Posterior vena cava (tissue), 2 donors: ENCODE measurements around the gene DNMT3A. TPM values are rescaled to one million over a fixed set of nuclear protein-coding genes. Genes with fewer than 3 reads are reported as not detected.

Experiments
- DNase-seq: peaks from one replicate; pipeline ENCODE4 v3.0.0-alpha.2; 2020; ENCODE audit warnings: low spot score
- intact Hi-C, 2 donors: fragments of 100-400 bp; cut with DNase I; formaldehyde crosslinking; loops; one replicate each; pipeline versions ENCODE4 v1.14.1 to v1.14.2; 2022 to 2023
- total RNA-seq, 2 donors: library from RNA; stranded (reverse); fragmentation: NEBNext Ultra II Directional; extraction: Animal tissue kit (Norgen Biotek cat#: 25700); gene quantifications; one replicate each; pipeline ENCODE4 v1.2.1, GENCODE V29; 2021
- donor health status: DM: yes; HTN: yes; CAD: no.
- donor health status: DM: yes; HTN: yes; CAD: no.

DNMT3A gene
- total RNA-seq, 2 donors from 2014 or later: 25.9 to 26.3 TPM

DNA sequence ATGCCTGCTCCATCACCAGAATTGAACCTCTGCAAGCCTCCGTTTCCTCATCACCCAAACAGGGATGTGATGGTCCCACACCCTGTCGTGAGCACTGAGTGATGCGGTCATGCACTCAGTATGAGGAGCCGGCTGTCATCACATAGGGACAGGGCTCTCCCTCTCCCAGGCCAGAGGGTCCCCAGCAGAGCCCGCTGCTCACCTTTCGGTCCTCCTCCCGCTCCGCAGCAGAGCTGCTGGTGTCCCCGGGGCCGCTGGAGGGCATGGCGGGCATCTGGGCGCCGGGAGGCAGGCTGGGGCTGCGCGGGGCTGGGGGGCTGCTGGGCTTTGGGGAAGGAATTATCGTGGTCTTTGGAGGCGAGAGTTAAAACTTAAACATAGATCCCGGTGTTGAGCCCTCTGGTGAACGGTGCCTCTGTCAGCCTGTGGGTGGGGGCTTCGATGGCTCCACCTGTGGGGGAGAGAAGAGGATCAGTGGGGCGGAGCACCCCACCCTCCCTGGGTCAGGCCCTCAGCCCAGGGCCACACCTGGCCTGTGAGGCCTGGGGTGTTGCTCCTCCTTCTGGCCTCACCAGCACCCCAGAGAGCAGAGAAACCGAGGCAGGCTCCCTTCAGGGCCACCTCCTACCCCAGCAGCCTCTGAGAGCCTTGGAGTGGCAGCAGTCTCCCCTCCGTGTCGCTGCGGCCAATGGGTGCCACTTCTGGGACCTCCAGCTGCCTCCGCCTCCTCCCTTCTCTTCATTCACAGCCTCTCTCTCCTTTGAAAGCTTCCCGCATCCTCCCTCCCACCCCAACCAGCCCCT is 27.8 kb downstream of the DNMT3A start:
- intact Hi-C loops: no loop called here
- DNase-seq: no peak

DNA sequence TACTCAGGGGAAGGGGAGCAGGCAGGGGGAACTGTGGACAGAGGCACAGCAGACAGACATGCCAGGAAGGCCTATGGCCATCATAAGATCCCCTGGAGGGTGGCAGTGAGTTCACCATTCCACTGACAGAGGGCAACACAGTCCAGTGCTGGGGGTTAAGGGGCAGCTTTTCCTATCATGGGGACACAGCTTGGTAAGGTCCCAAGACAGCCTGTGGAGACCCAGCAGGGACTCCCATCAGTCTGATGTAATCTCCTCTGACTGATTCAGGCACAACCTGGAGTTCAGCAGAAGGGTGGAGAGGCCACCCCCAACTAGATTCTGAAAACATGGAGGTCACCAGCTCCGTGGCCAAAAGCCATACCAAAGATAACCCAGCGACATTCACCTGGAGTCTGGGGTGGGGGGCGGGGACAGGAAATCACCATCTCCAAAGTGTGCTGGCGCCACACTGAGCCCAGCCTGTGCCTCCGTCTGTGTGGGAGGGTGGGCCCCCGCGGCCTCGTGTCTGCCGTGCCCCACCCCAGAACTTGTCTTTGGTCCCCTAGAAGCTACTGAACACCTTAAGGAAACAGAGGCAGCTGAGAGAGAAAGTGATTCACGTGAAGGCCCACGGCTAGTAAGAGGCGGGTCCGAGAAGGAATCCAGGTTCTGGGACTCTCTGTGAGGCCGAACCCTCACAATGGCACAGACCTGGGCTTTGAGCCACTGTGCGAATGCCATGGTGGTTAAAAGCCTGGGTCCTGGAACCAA is 28.6 kb downstream of the DNMT3A start:
- no peak for DNase-seq

DNA sequence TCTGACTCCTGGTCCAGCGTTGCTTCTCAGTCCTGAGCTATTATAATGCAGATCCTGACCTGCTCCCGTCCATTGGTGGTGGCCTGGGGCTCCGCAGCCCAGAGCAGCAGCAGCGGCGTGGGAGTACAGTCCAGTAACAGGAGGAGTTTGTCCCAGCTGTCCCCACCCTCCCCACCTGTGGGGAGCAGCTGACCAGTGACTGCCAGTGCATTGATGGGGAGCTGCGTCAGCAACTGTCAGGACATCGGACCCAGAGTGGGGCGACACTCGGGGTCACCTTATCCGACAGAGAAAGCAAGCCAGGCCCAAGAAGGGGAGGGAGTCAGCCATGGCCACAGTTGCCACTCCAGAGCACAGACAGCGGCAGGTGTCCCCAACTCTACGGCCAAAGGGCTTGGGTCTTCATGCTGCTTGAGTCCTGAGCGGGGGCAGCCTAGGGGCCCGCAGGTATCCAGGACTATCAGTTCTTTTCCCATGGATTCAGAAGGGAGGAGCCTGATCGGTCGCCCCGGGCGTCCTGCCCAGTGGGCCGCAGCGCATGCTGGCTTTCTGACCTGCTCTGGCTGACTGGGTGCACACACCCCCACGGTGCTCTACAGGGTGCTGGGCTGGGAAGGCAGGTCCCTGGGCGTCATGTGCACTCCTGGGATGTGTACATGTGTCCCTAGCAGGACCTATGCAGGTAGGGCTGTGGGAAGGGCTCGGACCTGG is 29.7 kb downstream of the DNMT3A start:
- intact Hi-C loops: no loop called here
- no peak for DNase-seq

More for the DNA sequence above, 28.6 kb downstream of the DNMT3A start:
- intact Hi-C loops: no loop called here

DNA sequence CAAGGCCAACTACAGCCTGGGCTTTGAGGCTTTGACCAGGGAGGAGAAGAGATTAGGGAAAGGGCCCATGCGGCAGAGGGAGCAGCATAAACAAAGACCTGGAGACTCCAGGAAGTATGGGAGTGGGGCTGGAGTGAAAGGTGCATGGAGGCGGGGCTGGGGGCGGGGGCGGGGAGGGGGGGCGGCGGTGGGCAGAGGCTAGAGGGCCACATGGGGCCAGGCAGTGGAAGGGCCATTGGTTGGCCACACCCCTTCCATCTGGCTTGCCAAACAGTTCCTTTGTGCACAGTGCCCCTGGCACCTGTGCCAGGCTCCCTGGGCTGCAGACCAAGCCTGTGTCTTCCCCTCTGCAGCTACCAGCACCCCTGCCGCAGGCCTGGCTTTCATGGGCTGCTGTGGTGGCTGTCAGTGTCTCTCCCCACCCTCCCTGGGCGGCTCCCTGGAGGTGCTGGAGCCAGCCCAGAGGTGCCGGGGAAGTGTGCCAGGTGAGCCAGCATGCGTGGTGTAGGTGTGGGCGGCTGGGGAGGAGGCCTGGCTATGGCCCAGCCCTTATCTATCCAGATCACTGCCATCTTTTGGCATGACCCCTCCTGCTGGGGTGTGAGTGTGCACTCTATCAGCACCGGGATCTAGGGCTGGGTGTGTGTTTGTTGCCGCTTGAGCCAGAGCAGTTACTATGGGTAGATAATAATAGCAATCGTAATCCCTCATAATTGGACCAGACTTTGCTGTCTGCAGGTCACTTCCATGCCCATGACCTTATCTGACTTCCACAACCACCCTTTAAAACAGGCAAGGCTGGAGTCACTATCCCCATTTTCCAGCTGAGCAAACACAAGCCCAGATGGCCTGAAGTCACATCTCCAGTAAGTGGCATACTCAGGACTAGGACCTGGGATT is 30.5 kb downstream of the DNMT3A start:
- DNase-seq: no peak
- intact Hi-C loops: no loop called here

DNA sequence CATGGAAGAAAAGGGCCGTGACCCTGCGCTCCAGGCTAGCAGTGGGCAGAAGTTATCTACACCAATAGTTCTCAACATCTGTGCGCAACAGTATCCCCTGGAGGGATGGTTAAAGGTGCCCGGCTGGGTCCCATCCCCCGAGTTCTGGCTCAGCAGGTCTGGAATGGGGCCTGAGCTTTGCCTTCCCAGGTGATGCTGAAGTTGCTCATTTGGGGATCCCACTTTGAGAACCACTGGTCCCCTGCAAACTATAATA is 31.1 kb downstream of the DNMT3A start:
- intact Hi-C loops: no loop called here
- DNase-seq: no peak

DNA sequence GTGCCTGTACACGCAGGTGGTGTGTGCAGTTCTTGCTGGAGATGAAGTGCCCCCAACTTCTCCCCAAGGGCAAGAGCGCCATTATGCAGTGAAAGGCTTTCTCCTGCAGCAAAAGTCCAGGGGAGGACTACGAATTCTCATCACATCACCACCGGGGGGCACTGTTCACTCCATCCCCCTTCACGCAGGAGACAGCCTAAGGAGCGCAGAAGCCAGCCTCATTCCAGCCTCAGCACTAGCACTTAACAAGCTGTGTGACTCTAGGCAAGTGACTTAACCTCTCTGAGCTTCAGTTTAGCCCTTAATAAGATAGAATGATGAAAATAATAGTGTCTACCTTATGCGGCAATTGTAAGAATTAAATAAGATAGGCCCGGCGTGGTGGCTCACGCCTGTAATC is 32.3 kb downstream of the DNMT3A start:
- no peak for DNase-seq
- intact Hi-C loops: no loop called here

DNA sequence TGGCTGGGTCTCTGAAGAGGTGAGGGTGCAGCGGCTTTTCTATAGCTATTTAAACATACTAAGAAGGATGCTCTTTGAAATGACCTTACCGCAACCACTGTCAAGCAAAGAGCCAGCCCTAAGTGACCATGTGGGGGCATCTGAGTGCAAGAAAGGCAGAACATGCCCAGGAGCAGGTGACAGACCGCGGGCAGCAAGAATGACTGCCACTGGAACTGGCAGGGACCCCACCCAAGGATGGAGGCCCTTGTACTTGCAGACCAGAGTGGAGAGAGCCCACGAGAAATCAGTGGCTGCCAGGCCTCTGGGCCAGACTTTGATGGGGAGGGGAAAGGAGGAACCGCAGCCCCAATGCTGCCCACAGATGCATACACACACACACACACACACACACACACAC is 33.1 kb downstream of the DNMT3A start:
- no peak for DNase-seq
- intact Hi-C loops: no loop called here

DNA sequence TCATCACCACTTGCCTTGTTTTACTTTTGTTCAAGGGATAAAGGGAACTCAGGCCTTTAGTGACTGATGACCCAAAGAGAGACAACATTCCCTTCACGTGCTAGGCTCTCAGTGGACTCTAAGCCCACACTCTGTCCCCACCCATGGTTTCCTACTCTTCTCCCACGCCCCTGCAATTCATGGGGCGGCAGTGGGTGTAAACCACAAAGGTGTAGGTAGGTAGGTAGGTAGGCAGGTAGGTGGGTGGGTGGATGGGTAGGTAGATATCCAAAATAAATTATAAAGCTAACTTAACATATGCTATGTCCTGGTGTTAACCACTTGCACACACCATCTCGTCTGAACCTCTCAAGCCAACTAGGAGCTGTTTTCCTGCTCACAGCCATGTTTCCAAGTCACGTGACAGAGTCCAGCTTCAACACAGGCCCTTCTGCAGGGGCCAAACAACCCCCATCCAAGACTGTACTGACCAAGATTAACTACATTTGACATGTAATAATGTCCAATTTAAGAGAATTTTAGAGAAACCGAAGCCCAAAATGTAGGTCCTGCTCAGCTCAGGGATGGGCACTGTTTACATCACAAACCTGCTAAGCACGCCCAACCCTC is 33.7 kb downstream of the DNMT3A start:
- no peak for DNase-seq
- intact Hi-C loops: no loop called here

DNA sequence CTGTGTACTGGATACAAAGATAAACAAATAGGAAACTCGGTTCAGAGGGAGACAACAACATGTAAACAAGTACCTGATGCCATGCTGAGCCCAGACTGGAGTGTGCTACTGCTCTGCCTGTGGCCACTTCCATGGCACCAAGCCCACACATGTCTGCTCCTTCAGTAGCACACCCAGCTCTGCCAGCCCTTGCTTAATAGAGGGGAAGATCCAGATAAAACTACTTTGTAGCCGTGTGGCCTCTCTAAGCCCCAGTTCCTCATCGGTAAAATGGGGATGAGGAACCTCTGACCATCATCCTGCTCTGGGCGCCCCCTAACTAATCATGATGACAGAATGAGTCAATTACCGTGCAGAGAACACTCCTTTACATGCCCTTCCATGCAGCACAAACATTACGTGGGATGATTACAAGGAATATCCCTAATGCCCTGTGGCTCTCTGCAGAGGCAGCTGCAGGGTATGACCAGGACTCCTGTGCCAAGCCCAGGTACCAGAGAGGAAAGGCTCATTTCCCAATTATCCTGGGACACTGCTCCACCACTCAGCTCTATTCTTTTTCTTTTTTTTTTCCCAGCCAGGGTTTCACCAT is 34.9 kb downstream of the DNMT3A start:
- no peak for DNase-seq
- intact Hi-C loops: no loop called here

DNA sequence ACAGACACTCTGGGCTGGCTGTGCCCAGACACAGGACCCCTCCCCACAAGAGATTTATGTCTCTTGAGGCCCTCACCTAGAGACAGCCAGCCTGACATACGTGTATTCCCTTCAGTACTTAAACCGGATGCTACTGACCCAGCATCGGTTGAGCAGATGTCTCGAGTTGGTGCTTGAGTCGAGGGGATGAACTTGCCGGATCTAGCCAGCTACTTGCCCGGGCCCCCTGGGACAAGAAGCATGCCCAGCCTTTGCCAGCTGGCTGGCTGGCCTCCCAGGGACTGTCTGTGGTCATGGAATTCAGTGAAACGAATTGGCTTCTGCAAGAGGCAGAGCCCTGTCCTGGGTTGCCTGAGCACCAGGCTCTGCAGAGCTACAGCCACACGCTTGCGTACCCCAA is 36.0 kb downstream of the DNMT3A start:
- intact Hi-C loops: no loop called here
- DNase-seq: no peak

DNA sequence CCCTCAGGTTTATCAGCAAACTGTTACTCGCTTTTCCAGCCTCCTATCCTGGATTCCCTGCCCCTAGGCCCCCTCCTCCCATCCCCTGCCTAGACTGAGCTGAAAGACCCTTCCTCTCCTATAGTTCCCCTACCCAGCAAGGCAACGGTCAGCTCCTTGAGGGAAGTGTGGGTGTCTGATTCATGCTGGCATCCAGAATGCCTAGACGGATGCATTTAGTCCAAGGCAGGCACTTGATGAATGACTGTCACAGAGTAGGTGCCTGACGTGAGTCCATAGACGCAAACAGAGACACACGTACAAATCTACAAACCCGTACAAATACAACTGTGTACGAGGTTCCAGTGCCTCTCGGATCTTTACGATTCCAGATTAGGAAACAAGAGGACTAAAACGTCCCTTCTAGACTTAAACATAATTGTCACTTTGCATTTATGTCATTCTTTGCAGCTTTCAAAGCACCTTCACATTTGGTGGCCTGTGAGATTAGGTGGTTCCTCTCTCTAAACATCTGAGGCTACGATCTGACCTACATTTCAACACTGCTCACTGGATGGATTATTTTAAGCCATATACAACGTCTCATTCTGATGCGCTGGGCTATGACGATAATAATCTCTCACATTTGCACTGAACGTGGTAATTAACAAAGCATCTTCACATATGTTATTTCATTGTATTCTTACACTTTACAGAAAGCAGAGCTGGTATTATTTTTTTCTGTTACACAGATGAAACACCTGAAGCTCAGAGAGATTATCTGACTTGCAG is 36.7 kb downstream of the DNMT3A start:
- intact Hi-C loops: no loop called here
- DNase-seq: no peak

DNA sequence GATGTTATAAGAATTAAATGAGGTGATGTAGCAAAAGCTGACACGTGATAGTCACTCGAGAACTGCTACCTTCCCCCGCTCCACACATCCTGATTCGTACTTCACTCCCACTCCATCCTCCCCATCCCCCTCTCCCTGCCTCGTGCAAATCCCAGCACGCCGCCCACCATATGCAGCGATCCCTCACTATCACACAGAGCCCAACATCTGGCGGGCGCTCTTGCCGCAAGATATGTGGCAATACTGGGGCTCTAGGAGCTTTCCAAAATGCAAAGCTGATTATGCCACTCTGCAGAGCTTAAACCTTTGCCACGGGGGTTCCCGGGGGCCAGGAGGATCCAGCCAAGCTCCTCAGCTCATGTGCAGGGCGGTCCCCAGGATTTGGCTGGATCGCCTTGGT is 37.4 kb downstream of the DNMT3A start:
- intact Hi-C loops: no loop called here
- DNase-seq: no peak

DNA sequence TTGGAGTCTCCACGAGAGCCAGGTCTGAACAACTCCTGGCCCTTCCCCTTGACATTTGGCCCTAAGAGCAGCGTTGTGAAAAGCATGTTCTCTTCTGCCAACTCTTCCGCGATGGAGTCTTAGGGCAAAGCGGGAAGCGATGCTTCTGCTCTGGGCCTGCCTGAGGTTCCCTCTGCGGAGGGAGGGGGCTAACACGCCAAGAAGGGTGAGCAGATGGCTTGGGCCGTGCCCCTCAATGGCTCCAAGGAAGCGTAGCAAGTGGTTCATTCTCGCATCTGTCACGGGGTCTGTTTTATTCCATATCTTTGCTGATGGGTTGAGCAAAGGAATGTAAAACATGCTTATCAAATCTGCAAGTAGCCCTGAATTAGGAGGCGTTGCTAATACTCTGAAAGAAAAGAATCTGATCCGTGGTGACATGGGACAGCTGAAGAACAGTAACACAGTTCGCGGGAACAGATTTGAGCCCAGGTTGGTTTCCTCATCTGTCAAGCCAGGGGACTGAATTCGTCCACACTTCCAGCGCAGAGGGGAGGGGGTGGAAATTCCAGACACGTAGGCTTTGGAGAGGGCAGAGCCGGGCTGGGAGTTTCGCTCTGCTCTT is 38.0 kb downstream of the DNMT3A start:
- intact Hi-C loops: no loop called here
- no peak for DNase-seq

DNA sequence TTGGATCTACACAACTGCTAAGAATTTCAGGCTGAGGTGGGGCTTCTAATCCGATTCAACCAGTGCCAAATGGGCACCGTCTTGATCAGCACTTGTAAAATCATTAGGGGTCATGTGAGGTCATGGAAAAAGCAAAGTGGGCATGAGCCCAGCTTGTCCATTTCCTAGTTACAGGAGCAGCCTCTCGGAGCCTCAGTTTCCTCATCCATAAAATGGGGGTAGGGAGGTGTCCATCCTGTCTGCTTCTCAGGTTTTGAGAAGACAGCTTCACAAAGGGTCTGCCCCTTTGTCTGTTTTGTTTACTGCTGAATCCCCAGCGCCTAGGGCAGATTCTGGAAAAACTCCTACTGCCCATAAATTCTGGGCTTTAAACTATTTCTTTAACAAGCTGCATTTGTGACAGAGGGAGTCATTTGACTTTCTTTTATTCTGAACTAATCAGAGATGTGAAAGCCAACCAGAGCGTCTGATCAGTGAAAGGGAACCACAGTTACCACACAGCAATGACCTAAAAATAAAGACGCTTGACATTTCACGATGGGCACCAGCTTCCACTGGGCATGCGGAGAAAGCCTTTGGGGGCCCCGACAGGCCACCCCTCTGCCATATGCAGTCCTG is 38.9 kb downstream of the DNMT3A start:
- intact Hi-C loops: no loop called here
- DNase-seq: no peak

DNA sequence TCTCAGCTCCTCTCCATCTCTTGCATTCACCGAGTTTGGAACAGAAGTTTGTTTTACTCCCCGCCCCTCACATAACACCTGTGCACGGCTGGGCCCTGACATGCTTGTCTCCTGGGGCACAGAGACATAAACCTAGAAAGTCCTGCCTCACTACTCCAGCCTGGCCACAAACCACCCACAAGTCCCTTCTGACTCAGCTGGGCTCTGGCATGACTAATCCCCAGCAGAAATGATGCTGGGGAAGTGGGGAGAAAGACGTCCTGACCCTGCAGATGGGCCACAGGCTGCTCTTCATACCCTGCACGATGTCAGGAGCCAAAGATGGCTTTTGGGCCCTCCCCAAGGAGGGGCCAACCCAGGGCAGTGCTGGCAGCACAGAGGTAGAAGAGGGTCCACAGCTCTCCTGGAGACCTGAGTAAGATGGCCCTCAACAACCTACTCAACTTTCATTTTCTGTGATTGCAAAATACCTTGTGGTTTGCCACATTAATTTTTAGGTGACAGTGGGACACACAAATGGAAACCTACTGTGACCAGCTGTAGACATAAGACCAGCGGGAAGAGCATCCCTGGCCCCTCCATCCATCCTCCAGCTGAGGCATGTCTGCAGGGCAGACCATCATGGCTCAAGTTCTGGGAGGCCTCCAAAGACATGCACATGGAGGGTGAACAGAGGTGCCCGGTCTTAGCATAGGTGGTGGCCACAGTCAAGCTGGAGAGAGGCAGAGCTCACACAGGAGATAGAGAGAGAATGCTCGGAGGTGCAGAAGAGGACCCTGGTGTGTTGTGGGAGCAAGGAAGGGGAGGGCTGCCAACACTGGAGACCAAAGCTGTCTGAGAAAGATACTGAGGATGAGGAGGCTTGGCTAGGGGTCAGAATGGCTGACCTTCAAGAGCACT is 40.0 kb downstream of the DNMT3A start:
- intact Hi-C loops: no loop called here
- no peak for DNase-seq

DNA sequence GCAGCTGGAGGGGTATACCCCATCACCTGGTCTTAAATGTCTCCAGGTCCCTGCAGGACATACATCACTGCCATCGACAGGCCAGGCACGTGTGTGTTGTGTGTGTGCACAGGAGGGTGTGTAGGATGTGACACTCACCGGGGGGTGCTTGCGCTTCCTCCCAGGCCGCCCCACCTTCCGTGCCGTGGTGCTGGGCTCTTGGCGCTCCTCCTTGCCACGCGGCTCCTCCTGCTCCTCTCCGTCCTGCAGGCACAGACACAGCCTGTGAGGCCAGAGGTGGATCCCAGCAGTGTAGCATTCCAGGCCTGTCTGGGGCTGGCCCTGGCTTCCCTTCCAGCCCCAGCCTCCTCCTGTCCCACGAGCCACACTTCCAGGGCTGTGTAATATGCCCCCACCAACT is 41.7 kb downstream of the DNMT3A start:
- no peak for DNase-seq
- intact Hi-C loops: no loop called here
